OCI-LY3 (cell line): Measurements from ENCODE around the gene SGPP2.

ENCODE experiments used
- EZH2phosphoT487 ChIP-seq: fragments of 200-600 bp; shearing (Covaris generic); IDR thresholded peaks from 2 replicates; pipeline ENCODE4 v1.6.1; 2018; ENCODE audit warnings: antibody characterized with exemption, mixed run types, low read depth
- TF ChIP-seq, protein P1 (sequence below): fragments of 200-600, 300-600 bp; sonication (generic); IDR thresholded peaks from 2 replicates; pipeline ENCODE4 v1.5.1; 2014; ENCODE audit warnings: antibody characterized with exemption, low read length, low read depth

DNA sequence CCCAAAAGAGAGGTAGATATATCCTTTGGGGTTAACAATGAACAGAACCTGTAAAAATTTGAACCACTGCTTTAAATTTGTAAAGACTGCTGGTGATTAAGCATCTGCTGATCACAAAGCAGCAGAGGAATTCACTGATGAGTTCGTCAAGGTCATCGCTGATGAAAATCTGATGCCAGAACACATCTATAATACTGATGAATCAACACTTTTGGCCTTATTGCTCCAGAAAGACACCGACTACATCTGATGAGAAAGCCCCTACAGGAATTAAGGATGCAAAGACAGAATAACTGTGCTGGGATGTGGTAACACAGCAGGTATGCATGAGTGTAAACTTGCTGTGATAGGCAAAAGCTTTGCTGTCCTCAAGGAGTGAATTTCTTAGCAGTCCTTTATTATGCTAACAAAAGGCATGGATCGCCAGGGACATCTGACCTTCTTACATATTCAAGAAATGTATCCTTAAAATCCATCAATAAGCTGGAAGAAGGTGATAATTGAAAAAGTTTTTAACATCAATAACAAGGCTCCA lies 30.5 kb upstream of the SGPP2 start:
- TF ChIP-seq, protein P1, sequence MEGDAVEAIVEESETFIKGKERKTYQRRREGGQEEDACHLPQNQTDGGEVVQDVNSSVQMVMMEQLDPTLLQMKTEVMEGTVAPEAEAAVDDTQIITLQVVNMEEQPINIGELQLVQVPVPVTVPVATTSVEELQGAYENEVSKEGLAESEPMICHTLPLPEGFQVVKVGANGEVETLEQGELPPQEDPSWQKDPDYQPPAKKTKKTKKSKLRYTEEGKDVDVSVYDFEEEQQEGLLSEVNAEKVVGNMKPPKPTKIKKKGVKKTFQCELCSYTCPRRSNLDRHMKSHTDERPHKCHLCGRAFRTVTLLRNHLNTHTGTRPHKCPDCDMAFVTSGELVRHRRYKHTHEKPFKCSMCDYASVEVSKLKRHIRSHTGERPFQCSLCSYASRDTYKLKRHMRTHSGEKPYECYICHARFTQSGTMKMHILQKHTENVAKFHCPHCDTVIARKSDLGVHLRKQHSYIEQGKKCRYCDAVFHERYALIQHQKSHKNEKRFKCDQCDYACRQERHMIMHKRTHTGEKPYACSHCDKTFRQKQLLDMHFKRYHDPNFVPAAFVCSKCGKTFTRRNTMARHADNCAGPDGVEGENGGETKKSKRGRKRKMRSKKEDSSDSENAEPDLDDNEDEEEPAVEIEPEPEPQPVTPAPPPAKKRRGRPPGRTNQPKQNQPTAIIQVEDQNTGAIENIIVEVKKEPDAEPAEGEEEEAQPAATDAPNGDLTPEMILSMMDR, result no peak
- no peak for TF ChIP-seq EZH2phosphoT487
